Esophagus mucosa (tissue), 1 donor: ENCODE measurements around the gene RNF213. TPM values are rescaled to one million over a fixed set of nuclear protein-coding genes. Genes with fewer than 3 reads are reported as not detected.

ENCODE experiments used
- ATAC-seq: fragments of 200-7000 bp; cut with Tn5 transposase; one replicate; pipeline ENCODE4 v1.9.1; 2020
- total RNA-seq: library from RNA; stranded (reverse); gene quantifications from one replicate; pipeline ENCODE4 v1.2.4, GENCODE V29; 2023
- donor health status: DM: yes; HTN: yes; CAD: no.

Gene RNF213
- total RNA-seq, 1 donor from 2014 or later = 59.9 TPM

DNA sequence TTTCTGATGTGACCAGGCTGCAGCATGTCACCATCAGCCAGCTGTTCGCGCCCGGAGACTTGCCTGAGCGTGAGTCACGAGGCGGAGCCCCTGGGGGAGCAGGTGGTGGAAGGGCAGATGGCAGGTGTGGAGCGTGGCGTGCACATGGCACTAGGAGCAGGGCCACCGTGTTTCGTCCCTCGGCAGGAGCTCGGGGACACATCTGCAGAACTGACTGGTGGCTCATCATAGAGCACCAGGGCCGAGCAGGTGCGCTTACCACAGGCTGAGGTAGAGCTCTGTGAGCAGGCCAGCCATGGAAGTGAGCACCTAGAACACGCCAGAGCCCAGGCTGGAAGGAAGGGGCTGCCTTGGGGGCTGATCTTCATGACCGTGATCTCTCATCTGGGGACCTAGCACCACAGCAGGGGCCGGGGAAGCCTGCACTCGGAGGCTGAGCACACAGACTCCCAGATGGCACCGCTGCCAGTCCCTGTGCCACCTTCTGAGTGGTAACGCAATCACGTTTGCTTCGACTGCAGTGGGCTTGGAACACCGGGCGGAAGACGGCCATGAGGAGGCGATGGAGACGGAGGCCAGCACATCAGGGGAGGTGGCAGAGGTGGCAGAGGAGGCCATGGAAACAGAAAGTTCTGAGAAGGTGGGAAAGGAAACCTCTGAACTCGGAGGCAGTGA, 92.5 kb downstream of the RNF213 start:
- peak; percentile 8 for ATAC-seq

DNA sequence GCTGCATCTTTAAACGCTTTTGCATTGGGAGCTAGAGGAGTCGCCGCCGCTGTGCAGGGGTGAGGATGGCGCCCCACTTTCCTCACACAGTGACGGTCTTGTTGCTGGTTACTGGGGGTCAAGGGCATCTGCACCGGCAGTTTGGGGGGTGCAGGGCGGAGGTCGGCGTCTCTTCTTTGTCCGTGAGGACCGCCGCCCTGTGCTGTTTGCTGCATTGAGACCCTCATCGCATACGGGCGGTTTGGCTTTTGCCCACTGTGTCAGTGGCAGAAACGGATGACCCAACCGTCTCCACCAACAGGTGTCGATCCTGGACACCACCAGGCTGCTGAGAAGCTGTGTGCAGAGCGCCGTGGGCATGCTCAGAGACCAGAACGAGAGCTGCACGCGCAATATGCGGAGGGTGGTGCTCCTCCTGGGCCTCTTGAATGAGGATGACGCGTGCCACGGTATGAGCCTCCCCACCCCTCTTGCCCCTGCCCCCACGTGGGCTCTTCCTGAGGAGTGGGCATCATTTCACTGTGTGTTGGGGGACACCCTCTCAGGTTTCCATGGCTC, 93.1 kb downstream of the RNF213 start:
- ATAC-seq = no peak

DNA sequence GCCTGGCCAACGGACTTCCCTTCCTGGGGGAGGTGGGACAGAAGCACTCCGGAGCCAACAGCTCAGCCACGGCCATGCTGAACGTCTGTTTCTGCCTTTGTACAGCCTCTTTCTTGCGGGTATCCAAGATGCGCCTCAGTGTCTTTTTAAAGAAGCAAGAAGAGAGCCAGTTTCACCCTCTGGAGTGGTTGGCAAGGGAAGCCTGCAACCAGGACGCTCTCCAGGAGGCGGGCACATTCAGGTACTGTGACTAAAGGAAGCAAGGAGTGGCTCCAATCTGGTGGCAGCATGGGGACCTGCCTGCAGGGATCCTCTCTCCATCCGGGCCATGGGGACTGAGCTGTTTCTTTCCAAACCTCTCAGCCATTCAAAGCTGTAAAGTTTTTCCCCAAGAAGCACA, 93.7 kb downstream of the RNF213 start:
- ATAC-seq = no peak

DNA sequence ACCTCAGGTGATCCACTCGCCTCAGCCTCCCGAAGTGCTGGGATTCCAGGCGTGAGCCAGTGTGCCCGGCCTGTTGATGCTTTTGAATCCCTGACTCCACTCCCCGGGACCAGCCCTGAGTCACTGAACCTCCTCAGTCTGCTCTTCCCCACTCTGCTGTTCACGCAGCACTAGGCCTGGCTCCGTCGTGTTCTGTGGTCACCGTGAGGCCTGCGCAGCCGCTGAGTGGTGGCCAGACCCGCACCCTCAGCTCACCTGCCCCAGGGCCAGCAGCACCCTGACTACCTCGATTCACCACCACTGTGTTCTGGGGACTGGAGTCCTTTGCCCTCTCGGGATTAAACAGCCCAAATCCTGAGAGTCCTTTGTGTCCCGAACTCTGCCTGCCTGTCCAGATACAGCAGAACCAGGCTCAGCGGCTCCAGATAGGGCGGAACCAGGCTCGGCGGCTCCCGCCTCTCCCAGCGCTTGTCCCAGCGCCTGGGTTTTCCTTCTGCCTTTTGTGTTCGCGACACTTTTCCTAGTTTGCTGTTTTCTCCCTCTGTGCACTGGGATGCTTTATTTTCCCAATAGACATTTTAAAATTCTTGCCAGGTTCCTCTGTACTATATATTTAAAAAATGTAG, 95.7 kb downstream of the RNF213 start:
- ATAC-seq = no peak

DNA sequence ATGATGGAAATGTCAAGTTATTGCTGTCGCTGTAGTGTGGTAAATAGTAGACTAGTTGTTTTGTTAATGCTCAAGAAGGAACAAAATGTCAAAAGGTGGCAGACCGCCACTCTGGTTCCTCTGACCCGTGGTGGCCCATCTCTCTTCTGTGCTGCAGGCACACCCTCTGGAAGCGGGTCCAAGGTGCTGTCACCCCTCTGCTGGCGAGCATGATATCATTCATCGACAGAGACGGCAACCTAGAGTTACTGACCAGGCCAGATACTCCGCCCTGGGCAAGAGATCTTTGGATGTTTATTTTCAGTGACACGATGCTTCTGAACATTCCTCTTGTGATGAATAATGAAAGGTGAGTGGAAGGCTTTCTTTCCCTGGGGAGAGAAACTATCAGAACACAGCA, 97.5 kb downstream of the RNF213 start:
- no peak for ATAC-seq

DNA sequence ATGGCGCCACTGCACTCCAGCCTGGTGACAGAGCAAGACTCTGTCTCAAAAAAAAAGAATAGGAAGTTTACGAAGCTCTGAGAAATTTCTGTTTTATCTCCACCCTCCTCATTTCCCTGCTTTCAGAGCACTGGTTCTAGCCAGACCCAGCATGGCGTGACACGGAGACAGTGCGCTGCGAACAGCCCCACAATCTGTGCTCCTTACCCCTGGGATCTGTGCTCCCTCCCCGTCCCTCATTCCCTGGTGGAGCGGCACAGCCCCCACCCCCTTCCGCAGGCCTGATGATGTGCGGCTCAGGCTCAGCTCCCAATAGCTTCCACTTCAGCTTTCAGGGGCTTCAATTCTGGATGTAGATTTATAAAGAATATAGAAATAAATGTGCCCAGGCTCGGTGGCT, 98.2 kb downstream of the RNF213 start:
- ATAC-seq = no peak

DNA sequence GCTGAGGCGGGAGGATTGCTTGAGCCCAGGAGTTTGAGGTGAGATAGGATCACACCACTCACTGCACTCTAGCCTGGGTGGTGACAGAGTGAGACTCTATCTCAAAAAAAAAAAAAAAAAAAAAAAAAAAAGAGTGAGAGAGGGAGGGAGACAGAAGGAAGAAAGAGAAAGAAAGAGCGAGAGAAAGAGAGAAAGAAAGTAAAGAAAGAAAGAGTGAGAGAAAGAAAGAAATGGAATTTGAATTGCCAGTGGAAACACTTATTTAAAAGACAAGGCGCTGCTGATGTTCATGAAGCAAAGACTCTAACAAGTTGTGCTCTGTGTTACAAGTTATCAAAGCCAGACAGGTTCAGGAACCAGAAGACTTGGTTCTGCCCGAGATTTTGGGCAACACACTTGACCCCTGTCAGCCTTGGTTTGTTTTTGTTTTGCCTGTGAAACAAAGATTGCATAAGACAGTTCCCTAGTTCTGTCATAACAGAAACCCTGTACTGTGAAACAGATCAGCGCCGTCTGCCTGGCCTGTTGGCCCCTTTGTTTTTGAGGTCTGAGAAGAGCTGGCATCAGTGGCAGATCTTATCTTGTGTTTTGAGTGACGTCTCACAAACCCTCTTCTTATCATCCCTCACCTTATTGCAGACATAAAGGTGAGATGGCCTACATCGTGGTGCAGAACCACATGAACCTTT, 98.9 kb downstream of the RNF213 start:
- no peak for ATAC-seq

DNA sequence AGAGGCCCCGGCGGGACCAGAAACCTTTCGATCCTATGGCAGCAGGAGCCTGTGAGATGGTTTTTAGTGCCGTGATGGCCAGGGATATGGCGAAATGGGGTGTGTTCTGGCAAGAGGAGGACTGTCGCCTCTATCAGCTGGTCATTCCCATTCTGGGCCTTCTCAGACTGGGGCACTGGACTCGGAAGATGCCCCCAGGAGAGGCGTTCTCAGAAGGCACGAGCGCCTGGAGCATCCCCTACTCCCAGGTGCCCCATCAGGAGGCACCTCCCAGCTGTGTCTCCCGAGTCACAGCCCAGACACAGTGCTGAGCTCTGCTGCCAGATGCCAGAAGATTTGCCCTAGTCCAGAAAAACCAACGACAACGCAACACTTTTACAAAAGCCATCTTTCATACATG, 99.7 kb downstream of the RNF213 start:
- ATAC-seq = no peak

DNA sequence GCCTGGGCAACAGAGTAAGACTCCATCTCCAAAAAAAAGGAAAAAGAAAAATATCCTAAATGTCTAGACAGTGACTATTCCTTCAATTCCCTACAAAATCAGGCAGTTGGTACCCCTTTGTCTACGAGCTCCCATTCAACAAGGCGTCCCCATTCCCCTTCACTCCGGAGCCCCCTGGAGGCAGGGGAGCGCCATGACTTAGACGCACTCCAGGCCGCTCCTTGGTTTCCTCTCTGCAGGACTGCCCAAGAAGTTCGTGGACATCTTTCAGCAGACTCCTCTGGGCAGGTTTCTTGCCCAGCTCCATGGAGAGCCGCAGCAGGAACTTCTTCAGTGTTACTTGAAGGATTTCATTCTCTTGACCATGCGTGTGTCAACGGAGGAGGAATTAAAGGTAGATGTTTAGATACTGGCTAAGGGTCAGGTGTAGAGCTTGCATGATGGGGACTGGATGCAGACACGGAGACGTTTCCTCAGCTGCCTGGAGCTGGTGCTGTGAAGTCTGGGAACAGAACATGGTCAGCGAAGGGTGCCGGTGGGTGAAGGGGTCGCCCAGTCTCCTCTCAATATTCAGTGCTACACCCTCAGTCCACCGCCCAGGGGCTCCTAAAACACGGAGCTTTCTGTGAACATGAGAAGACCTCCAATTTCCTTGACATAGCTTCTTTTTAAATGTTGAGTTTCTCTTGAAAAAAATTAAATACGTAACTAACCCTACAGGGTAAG, 101.0 kb downstream of the RNF213 start:
- no peak for ATAC-seq

DNA sequence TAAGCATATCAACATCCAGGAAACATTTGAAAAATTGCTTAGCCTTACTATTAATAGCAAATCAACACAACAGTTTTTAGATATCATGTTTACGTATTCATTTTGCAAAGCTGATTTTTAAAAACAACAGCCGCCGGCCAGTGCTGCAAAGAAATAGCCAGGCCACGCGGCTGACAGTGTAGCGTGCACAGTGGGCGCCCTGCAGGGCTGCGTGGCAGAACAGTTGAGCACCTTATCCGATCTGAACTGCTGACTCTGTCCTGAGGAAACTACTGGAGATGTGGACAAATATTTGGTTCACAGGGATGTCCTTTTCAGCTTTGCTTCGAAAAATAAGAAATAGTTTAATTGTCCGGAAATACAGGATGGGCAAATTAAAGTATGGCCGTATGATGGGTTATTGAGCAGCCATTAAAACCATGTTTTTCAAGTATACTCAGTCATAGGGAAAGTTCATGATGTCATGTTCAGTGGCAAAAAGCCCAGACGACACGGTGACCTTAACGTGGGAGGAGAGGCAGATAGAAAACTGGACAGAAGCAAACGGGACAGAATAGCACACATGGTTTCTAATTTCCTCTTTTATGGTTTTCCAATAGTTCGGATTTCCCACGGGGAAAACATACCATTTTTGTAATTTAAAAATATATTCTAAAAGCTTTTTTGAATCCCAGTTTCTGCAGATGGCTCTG, 101.9 kb downstream of the RNF213 start:
- ATAC-seq = no peak

DNA sequence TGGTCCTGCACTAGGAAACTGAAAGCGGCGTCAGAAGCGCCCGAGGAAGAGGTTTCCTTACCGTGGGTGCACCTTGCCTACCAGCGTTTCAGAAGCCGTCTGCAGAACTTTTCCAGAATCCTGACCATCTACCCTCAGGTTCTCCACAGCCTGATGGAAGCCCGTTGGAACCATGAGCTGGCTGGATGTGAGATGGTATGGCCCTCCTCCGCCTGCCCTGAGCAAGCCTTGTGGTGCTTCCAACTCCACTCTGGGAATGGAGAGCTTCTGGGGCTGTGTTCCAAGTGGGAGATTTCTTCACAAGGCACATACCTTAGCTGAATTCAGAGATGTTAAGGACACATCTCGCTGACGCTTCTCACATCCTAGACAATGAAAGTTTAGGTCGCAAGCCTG, 102.5 kb downstream of the RNF213 start:
- no peak for ATAC-seq

DNA sequence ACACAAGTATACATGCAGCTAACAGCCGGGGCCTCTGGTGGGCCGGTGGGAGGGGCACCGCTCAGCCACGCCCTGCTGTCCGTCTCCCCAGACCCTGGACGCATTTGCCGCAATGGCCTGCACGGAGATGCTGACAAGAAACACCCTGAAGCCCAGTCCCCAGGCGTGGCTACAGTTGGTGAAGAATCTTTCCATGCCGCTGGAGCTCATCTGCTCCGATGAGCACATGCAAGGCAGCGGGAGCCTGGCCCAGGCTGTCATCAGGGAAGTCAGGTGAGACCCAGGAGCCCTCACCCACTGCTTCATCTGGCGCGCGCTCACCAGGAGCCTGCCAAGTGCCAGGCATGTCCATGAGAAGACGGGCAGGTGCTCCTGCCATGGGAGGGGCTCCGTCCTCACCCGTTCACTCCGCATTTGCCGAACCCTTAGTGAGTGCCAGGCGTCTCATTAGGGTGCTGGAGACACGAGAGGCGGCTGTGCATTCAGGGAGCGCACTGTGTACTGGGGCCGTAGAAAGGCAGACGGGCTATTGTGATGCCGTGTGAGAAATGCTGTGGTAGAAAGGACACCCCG, 103.0 kb downstream of the RNF213 start:
- peak; percentile 15 for ATAC-seq

DNA sequence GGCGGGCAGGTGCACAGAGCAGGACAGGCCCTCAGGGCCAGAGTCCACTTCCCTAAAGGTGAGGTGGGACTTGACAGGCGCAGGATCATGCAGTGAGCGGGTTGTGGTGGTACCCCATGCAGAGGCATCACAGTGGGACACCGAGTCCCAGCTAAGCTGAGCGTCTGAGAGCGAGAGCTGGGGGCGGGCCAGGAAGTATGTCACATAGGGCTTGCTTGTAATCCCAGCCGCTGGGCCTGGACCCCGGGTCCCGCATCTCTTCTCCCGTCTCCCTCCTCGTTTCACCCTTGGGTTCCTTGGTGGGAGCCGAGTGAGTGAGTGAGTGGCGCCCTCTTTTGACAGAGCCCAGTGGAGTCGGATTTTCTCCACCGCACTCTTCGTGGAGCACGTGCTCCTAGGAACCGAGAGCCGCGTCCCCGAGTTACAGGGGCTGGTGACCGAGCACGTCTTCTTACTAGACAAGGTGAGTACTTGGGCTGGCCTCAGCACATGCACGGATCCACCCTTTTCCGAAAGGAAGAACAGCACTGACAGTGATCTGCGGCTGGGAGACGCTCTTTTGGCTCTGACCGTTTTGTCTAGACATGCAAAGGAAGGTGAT, 103.5 kb downstream of the RNF213 start:
- ATAC-seq = peak; percentile 68

DNA sequence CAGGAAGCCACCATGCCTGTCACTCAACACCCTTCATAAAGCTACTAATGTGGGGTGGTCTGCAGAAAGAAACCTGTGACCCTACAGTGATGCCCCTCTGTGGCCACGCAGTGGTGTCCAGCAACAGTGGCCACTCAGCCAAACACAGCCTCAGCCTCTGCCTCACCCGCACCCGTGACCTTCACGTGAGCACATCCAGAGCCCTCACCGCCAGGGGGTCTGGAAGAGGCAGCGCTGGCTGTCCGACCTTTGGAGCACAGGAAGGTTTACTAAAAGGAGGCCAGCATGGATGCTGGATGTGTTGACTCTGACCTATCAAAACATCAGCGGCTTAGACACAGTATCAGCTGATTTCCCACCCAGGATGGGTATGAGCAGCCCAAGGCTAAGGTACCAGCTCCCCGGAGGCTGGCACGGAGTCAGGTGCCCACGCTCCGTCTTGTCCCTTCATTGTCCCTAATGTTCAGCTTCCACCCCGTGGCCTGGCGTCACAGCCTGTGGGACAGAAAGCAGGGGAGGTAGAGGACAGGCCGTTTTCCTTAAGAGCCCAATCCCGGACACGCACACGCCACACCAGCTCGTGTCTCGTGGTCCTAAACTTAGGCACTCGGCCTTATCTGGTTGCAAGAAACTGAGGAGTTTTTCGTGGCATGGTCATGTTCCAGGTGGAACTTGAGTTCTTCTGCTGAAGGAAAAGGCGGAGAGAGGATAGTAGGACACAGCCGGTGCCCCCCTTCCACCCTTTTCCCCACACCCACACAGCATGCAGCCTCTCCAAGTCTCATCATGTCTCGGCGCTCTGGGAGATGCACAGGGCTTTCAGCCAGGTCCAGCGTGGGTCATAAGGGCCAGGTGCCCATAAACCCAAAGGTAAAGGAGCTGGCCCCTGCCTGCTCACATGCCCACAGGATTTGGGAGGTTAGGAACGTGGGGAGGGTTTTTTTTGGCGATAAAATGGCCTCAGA, 104.6 kb downstream of the RNF213 start:
- no peak for ATAC-seq

DNA sequence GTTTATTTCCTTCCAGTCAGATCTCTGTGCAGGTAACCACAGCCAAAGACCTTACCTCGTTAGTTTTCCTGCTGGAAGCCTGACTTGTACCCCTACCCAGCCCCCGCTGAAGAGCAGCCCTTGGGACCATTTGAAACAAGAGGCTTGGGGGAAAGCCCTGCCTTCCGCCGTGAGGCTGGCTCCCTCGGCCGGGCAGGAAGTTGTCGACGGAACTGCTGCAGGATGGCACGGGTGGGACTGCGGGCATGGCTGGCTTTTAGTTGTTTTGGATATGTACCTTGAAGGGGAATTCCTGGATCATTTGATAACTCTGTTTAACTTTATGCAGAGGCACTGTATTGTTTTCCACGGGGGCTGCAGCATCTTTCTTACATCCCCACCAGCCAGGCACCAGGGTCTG, 105.3 kb downstream of the RNF213 start:
- ATAC-seq = no peak

DNA sequence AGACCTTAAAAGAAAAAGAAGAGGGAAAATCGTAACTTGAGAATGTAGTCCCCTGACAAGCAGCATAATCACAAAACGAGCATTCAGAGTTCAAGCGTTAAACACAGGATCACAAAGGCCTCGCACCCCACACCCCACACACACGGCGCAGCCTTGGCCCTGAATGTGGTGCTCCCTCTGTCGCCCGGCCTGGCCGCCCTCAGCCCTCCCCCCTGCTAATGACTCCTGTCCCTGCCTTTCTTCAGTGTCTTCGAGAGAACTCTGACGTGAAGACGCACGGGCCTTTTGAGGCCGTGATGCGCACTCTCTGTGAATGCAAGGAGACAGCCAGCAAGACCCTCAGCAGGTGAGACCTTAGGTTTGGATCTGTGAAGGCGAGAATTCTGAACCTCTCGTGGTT, 106.9 kb downstream of the RNF213 start:
- no peak for ATAC-seq

DNA sequence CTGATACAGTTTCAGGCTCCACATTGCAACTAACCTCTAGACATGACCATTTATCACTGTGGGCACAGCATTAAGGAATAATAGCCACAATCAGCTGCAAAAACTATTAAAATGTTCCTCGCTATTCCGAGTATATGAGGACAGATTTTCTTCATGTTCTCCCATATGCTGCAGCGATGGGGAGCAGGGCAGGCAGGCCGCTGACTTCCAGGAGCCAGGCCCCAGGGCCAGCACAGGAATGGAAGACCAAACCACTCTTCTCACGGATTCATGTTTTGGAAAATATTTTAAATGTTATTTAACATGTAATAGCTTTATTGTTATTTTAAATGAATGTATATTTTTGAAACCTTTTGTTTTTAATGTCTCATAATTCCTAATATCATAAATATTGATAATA, 110.5 kb downstream of the RNF213 start:
- no peak for ATAC-seq

DNA sequence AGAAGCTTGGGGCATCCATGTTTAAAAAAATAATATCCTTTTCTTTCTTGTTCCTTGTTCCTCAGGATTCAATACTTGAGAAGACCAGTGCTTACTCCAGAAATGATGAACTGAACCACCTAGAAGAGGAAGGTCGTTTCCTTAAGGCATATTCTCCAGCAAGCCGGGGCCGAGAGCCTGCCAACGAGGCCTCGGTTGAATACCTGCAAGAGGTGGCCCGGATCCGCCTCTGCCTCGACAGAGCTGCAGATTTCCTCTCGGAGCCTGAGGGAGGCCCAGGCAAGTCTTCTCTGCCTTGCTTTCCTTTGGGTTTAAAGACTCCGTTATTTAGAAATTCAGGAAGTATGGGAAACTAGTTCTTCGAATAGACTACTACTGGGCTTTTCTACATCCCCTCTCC, 111.8 kb downstream of the RNF213 start:
- ATAC-seq = no peak

DNA sequence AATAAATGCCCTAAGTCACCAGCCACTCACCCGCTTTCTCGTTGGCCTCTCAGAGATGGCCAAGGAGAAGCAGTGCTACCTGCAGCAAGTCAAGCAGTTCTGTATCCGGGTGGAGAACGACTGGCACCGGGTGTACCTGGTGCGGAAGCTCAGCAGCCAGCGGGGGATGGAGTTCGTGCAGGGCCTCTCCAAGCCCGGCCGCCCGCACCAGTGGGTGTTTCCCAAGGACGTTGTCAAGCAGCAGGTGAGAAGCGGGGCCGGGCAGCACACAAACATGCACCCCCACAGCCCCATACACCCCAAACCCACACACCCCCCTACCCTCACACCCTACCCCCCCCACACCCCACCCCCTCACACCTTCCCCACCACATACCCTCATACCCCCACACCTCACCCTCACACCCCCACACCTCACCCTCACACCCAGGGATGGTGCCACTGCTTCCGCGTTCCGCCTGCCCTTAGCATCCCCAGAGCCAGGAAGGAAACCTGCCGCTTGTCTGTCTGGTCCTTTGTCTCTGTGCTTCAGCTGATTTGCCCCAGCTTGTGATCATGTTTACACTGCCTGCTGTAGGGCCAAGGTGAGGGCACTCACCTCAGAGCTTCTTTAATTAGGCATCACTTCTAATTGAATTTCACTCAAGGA, 112.4 kb downstream of the RNF213 start:
- no peak for ATAC-seq
